Neural crest cell (in vitro differentiated cells): ENCODE data around the gene GTPBP1. TPM values are rescaled to one million over a fixed set of nuclear protein-coding genes. Genes with fewer than 3 reads are reported as not detected.

Experiments
- DNase-seq: peaks from one replicate; pipeline ENCODE4 v3.0.0; 2021; ENCODE audit warnings: low read depth, mixed read lengths, low spot score
- H3K27ac Mint-ChIP-seq: one replicate; pipeline ENCODE4 v1.8.0; 2021; ENCODE audit warnings: mild to moderate bottlenecking, mixed read lengths; ENCODE audit not compliant: unreplicated experiment
- H3K27me3 Mint-ChIP-seq: 2 replicates; pipeline ENCODE4 v1.8.0; 2021; ENCODE audit warnings: low read depth, mild to moderate bottlenecking, mixed read lengths
- H3K36me3 Mint-ChIP-seq: 2 replicates; pipeline ENCODE4 v1.8.0; 2021; ENCODE audit warnings: low read depth, mild to moderate bottlenecking, mixed read lengths
- H3K4me1 Mint-ChIP-seq: 2 replicates; pipeline ENCODE4 v1.8.0; 2021; ENCODE audit warnings: mixed read lengths
- H3K4me3 Mint-ChIP-seq: one replicate; pipeline ENCODE4 v1.8.0; 2021; ENCODE audit warnings: mild to moderate bottlenecking, mixed read lengths
- H3K9me3 Mint-ChIP-seq: 2 replicates; pipeline ENCODE4 v1.8.0; 2021; ENCODE audit warnings: mixed read lengths
- CTCF ChIP-seq: fragments of 200-600 bp; sonication (generic); conservative IDR thresholded peaks from 2 replicates; pipeline ENCODE4 v1.5.0; 2021; ENCODE audit warnings: antibody characterized with exemption, mild to moderate bottlenecking
- total RNA-seq: library from RNA; stranded (reverse); gene quantifications from 2 replicates; pipeline ENCODE4 v1.2.1, GENCODE V29; 2021

Gene GTPBP1
- total RNA-seq, 1 donor from 2014 or later: 73.3 TPM

GRCh38 chr22:38710351-38710750 lies 4.6 kb downstream of the GTPBP1 start:
- DNase-seq: no peak
- Mint-ChIP-seq H3K4me1 (peaks cover 57% of the 10 kb centered on the region), H3K27ac (no peak overlapping the region), H3K4me3 (no peak overlapping the region), H3K27me3 (no peaks in the 10 kb centered on the region), H3K36me3 (peaks cover 7% of the 10 kb centered on the region), H3K9me3 (no peaks in the 10 kb centered on the region)
- TF ChIP-seq CTCF: no peak

- peaks cover 7% of the 10 kb centered on the region for H3K36me3 Mint-ChIP-seq
- no peaks in the 10 kb centered on the region for H3K9me3 Mint-ChIP-seq
- TF ChIP-seq CTCF: no peak
- DNase-seq: no peak
- H3K4me3 Mint-ChIP-seq: no peak overlapping the region
- no peaks in the 10 kb centered on the region for H3K27me3 Mint-ChIP-seq
- H3K27ac Mint-ChIP-seq: no peak overlapping the region
- peaks cover 52% of the 10 kb centered on the region for H3K4me1 Mint-ChIP-seq
Observed at GRCh38 chr22:38710866-38711265, 5.1 kb downstream of the GTPBP1 start.

- H3K4me1 Mint-ChIP-seq: peaks cover 40% of the 10 kb centered on the region
Observed at GRCh38 chr22:38712486-38713207, 6.9 kb downstream of the GTPBP1 start.

GRCh38 chr22:38713921-38714320 lies 8.2 kb downstream of the GTPBP1 start:
- peaks cover 38% of the 10 kb centered on the region for H3K4me1 Mint-ChIP-seq
- peaks cover 10% of the 10 kb centered on the region for H3K36me3 Mint-ChIP-seq
- H3K4me3 Mint-ChIP-seq: peak overlapping the region; percentile 12
- H3K9me3 Mint-ChIP-seq: no peaks in the 10 kb centered on the region
- H3K27ac Mint-ChIP-seq: no peak overlapping the region
- no peak for DNase-seq
- no peak for TF ChIP-seq CTCF
- H3K27me3 Mint-ChIP-seq: no peaks in the 10 kb centered on the region

More at GRCh38 chr22:38712486-38713207, 6.9 kb downstream of the GTPBP1 start:
- Mint-ChIP-seq H3K36me3 (peaks cover 12% of the 10 kb centered on the region), H3K27me3 (no peaks in the 10 kb centered on the region), H3K4me3 (peak overlapping the region; percentile 20), H3K9me3 (no peaks in the 10 kb centered on the region), H3K27ac (no peak overlapping the region)
- DNase-seq: no peak
- TF ChIP-seq CTCF: no peak

- H3K27ac Mint-ChIP-seq: no peak overlapping the region
Observed at GRCh38 chr22:38715176-38715764, 9.5 kb downstream of the GTPBP1 start.

More at GRCh38 chr22:38715176-38715764, 9.5 kb downstream of the GTPBP1 start:
- H3K4me3 Mint-ChIP-seq: no peak overlapping the region
- peaks cover 10% of the 10 kb centered on the region for H3K36me3 Mint-ChIP-seq
- TF ChIP-seq CTCF: no peak
- no peaks in the 10 kb centered on the region for H3K27me3 Mint-ChIP-seq
- no peaks in the 10 kb centered on the region for H3K9me3 Mint-ChIP-seq
- peaks cover 38% of the 10 kb centered on the region for H3K4me1 Mint-ChIP-seq
- no peak for DNase-seq
